Testis (tissue), 2 donors: ENCODE results near the gene MLH1.

Experiments used
- POLR2A ChIP-seq: fragments of 450-650 bp; IDR thresholded peaks from one replicate; pipeline ENCODE4 v1.6.1; 2017; ENCODE audit warnings: antibody characterized with exemption, mild to moderate bottlenecking, moderate library complexity
- TF ChIP-seq, protein P1 (sequence below), 3 experiments: fragments of 450-650 bp in 2 of 3; fragments of 200-600 bp in 1 of 3; sonication (generic) in 1 of 3; IDR thresholded peaks; one replicate each; pipeline ENCODE4 v1.5.1; 2016 to 2019; ENCODE audit warnings: antibody characterized with exemption in 3 of 3, mild to moderate bottlenecking in 2 of 3, moderate library complexity in 1 of 3

DNA sequence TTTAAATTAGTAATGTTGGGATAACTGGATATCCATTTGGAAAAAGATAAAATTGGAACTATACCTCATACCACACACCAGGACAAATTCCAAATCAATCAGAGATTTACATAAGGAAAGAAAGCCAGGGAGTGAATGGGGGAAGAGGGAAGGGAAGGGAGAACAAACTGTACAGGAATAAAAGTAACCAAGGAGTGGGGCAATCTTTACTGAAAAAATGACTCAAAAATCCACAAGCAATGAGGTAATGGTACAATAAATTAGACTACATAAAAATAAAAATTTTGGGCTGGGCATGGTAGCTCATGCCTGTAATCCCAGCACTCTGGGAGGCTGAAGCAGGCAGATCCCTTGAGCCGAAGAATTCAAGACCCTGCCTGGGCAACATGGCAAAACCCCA, 82.6 kb downstream of the MLH1 start:
- TF ChIP-seq, protein P1, sequence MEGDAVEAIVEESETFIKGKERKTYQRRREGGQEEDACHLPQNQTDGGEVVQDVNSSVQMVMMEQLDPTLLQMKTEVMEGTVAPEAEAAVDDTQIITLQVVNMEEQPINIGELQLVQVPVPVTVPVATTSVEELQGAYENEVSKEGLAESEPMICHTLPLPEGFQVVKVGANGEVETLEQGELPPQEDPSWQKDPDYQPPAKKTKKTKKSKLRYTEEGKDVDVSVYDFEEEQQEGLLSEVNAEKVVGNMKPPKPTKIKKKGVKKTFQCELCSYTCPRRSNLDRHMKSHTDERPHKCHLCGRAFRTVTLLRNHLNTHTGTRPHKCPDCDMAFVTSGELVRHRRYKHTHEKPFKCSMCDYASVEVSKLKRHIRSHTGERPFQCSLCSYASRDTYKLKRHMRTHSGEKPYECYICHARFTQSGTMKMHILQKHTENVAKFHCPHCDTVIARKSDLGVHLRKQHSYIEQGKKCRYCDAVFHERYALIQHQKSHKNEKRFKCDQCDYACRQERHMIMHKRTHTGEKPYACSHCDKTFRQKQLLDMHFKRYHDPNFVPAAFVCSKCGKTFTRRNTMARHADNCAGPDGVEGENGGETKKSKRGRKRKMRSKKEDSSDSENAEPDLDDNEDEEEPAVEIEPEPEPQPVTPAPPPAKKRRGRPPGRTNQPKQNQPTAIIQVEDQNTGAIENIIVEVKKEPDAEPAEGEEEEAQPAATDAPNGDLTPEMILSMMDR (IDR thresholded peaks at IDR 0.05), result no peak
- no peak for TF ChIP-seq POLR2A
